ENCODE measurements around the gene HOXB7. TPM values are rescaled to one million over a fixed set of nuclear protein-coding genes. Genes with fewer than 3 reads are reported as not detected.

Gene HOXB7
- total RNA-seq, 1 experiment from 2014 or later, result not detected

DNA sequence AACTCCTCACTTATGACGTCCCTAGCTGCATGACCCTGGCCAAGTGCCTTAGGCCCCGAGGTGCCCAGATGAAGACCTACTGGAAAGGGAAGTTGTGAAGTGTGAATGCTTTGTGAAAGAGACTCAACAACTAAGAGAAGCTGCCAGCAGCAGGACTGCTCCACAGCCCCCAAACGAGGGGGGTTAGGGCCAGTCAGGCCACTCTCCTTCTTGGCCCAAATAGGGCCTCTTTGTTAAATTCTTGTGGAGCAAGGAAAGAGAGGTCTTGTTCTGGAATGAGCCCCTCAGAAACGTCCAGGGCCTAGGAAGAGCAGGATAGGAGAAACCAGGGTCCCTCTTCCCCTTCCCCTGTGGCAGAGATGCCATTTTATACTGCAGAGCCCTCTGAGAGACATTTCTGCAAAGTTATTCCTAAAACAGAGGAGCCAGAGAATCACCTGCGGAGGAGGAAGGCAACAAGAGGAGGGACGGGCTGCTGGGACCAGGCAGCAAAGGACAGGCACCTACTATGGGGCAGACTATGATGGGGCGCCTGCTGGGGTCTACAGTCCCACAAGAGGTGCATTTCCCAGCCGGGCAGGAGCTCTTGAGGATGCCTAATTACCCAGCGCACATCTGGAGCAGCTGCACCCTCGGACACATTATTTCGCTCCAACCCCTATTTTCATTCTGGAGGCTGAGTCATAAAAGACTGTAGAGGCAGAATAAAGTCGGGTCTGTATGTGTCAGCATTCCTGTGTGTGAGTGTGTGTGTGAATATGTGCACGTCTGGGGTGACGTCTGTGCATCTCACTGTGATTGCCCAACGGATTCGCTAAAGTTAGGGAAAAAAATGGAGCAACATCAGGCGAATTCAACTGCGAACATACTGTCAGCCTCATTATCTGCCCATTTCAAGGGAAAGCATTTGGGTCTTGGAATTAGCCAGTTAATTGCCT, 26.8 kb upstream of the HOXB7 start:
- Histone ChIP-seq H4K91ac (ENCODE audit: insufficient read length, low read depth, low read length) (no peak overlapping the region), H3K14ac (ENCODE audit: insufficient read depth, low read length) (no peak overlapping the region), H2BK5ac (ENCODE audit: insufficient read length, low read length) (no peak overlapping the region), H3K27me3 (ENCODE audit: insufficient read depth, low read length) (peaks cover 97% of the 10 kb centered on the region), H3K9ac (ENCODE audit: extremely low read depth, insufficient read length, low read length) (no peak overlapping the region), H3K4me2 (ENCODE audit: insufficient read depth, insufficient read length, low read length) (no peak overlapping the region), H4K20me1 (ENCODE audit: control insufficient read depth, insufficient read depth, insufficient read length) (no peaks in the 10 kb centered on the region), H2BK15ac (ENCODE audit: low read depth, low read length) (no peak overlapping the region), H3K23ac (ENCODE audit: insufficient read length, low read depth, low read length) (no peak overlapping the region), H4K8ac (replicated peaks; ENCODE audit: insufficient read length, low read depth, low read length) (no peak overlapping the region), H3K9me3 (ENCODE audit: control insufficient read depth, low read depth, low read length) (no peaks in the 10 kb centered on the region), H3K27ac (ENCODE audit: insufficient read length, low read depth, low read length) (no peak overlapping the region), H3K18ac (ENCODE audit: insufficient read length, low read depth, low read length) (no peak overlapping the region), H3K79me2 (ENCODE audit: insufficient read depth, low read length) (no peaks in the 10 kb centered on the region; the same call in 1 of the 2 replicates), H3T11ph (ENCODE audit: low read length) (no peak overlapping the region), H3K23me2 (ENCODE audit: insufficient read length, low read depth, low read length, poor library complexity, severe bottlenecking) (no peaks in the 10 kb centered on the region), H4K5ac (ENCODE audit: insufficient read length, low read depth, low read length) (no peak overlapping the region), H2BK120ac (ENCODE audit: low read depth, low read length, poor library complexity, severe bottlenecking) (no peak overlapping the region), H2AFZ (ENCODE audit: low read length) (no peak overlapping the region), H3K4me1 (ENCODE audit: insufficient read depth, low read length) (no peaks in the 10 kb centered on the region), H3K79me1 (ENCODE audit: insufficient read depth, low read depth, low read length, poor library complexity, severe bottlenecking) (no peaks in the 10 kb centered on the region), H3K56ac (ENCODE audit: insufficient read length, low read depth, low read length) (no peak overlapping the region), H2AK5ac (ENCODE audit: insufficient read length, low read length) (no peak overlapping the region), H2BK12ac (ENCODE audit: insufficient read length, low read depth, low read length) (no peak overlapping the region), H2BK20ac (ENCODE audit: low read depth, low read length, poor library complexity, severe bottlenecking) (no peak overlapping the region), H3K4ac (ENCODE audit: low read depth, low read length) (no peak overlapping the region)
- WGBS (ENCODE audit: extremely low coverage, insufficient read length, low lambda C conversion rate), result no CpG with 5 or more reads among the region's 18 CpGs
- Mint-ChIP-seq H3K9me3 (peaks cover under 1 to 9% of the 10 kb centered on the region in 2 experiments; a peak in 3 of 5 replicates), H3K4me3 (no peak overlapping the region), H3K27ac (no peak overlapping the region), H3K36me3 (ENCODE audit: insufficient read depth in 1 of 3, low read depth in 3 of 3) (peaks cover 0 to under 1% (median 0%) of the 10 kb centered on the region in 3 experiments; a peak in 1 of 7 replicates), H3K27me3 (ENCODE audit: low read depth) (peaks cover 100% of the 10 kb centered on the region), H3K4me1 (peaks cover 11 to 18% of the 10 kb centered on the region in 2 experiments)
- DNase-seq, result no peak
- TF ChIP-seq, protein P1, sequence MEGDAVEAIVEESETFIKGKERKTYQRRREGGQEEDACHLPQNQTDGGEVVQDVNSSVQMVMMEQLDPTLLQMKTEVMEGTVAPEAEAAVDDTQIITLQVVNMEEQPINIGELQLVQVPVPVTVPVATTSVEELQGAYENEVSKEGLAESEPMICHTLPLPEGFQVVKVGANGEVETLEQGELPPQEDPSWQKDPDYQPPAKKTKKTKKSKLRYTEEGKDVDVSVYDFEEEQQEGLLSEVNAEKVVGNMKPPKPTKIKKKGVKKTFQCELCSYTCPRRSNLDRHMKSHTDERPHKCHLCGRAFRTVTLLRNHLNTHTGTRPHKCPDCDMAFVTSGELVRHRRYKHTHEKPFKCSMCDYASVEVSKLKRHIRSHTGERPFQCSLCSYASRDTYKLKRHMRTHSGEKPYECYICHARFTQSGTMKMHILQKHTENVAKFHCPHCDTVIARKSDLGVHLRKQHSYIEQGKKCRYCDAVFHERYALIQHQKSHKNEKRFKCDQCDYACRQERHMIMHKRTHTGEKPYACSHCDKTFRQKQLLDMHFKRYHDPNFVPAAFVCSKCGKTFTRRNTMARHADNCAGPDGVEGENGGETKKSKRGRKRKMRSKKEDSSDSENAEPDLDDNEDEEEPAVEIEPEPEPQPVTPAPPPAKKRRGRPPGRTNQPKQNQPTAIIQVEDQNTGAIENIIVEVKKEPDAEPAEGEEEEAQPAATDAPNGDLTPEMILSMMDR (conservative IDR thresholded peaks at IDR 0.05), result no peak

Data from H9 (cell line).